K562 (cell line): ENCODE measurements around the gene C11orf54. TPM values are rescaled to one million over a fixed set of nuclear protein-coding genes. Genes with fewer than 3 reads are reported as not detected.

Experiments
- ATF3 ChIP-seq, 2 experiments: fragments of 450-650 bp in 1 of 2; sonication (generic) in 1 of 2; formaldehyde crosslinking in 1 of 2; IDR thresholded peaks in 1 of 2; conservative IDR thresholded peaks in 1 of 2; 2 replicates each; pipeline versions ENCODE4 v1.6.1 to v1.8.1; 2016 to 2023; ENCODE audit warnings: mild to moderate bottlenecking in 2 of 2, moderate library complexity in 2 of 2, inconsistent platforms in 1 of 2, missing genetic modification reagents in 1 of 2
- CXXC5 ChIP-seq: fragments of 250-450 bp; sonication (Bioruptor Pico); IDR thresholded peaks from 2 replicates; pipeline ENCODE4 v1.8.0; 2022; ENCODE audit warnings: inconsistent platforms, mild to moderate bottlenecking, moderate library complexity
- EP300 ChIP-seq: IDR thresholded peaks from 2 replicates; pipeline ENCODE4 v1.6.1; 2012; ENCODE audit warnings: low read length, improper control_type of control experiment
- FOXJ2 ChIP-seq: fragments of 200-800 bp; sonication (Bioruptor generic); IDR thresholded peaks from 2 replicates; pipeline ENCODE4 v1.6.1; 2016; ENCODE audit warnings: missing genetic modification characterization, missing compliant biosample characterization
- GTF2F1 ChIP-seq: IDR thresholded peaks from 2 replicates; pipeline ENCODE4 v1.6.1; 2011; ENCODE audit warnings: low read depth, low read length, improper control_type of control experiment
- NEUROD1 ChIP-seq: fragments of 150-350 bp; IDR thresholded peaks from 2 replicates; pipeline ENCODE4 v1.6.1; 2014; ENCODE audit warnings: borderline replicate concordance, low read length, low read depth; ENCODE audit not compliant: partially characterized antibody
- NFE2L1 ChIP-seq: fragments of 450-650 bp; IDR thresholded peaks from 2 replicates; pipeline ENCODE4 v1.6.1; 2016; ENCODE audit warnings: missing genetic modification characterization, low read depth, mild to moderate bottlenecking, missing compliant biosample characterization, moderate library complexity, borderline replicate concordance
- POLR2AphosphoS5 ChIP-seq: IDR thresholded peaks from 2 replicates; pipeline ENCODE4 v1.6.1; 2011; ENCODE audit warnings: mild to moderate bottlenecking, low read depth, low read length, moderate library complexity; ENCODE audit not compliant: control insufficient read depth, insufficient read depth
- SMAD3 ChIP-seq: fragments of 450-650 bp; formaldehyde crosslinking; conservative IDR thresholded peaks from 2 replicates; pipeline ENCODE4 v1.4.0; 2020; ENCODE audit warnings: mild to moderate bottlenecking
- SMAD4 ChIP-seq: fragments of 250-450 bp; sonication (Bioruptor Pico); conservative IDR thresholded peaks from 2 replicates; pipeline ENCODE4 v1.8.0; 2021; ENCODE audit warnings: inconsistent platforms, mild to moderate bottlenecking, moderate library complexity
- SMARCA4 ChIP-seq: fragments of 450-650 bp; IDR thresholded peaks from 2 replicates; pipeline ENCODE4 v1.6.1; 2016
- SRF ChIP-seq, 2 experiments: fragments of 250-450, 450-650 bp in 1 of 2; sonication (Bioruptor Pico) in 1 of 2; sonication (generic) in 1 of 2; formaldehyde crosslinking; IDR thresholded peaks; 2 replicates each; pipeline versions ENCODE4 v1.5.0 to v1.5.1; 2020 to 2022; ENCODE audit warnings: mild to moderate bottlenecking in 1 of 2, missing genetic modification reagents in 1 of 2
- SRSF7 ChIP-seq: fragments of 200-400 bp; formaldehyde crosslinking; optimal IDR thresholded peaks from 2 replicates; pipeline ENCODE3; 2017; ENCODE audit warnings: mild to moderate bottlenecking, low read depth, low read length
- TEAD1 ChIP-seq, 2 experiments: fragments of 450-650 bp in 1 of 2; sonication (generic) in 1 of 2; formaldehyde crosslinking; IDR thresholded peaks; 2 replicates each; pipeline versions ENCODE4 v1.4.0 to v1.8.0; 2020 to 2022; ENCODE audit warnings: mild to moderate bottlenecking in 2 of 2, missing genetic modification reagents in 1 of 2
- TEAD4 ChIP-seq, 2 experiments: sonication (generic) in 1 of 2; formaldehyde crosslinking in 1 of 2; IDR thresholded peaks; 2 replicates each; pipeline versions ENCODE4 v1.6.1 to v1.8.0; 2012 to 2022; ENCODE audit warnings: borderline replicate concordance in 1 of 2, inconsistent platforms in 1 of 2, low read length in 1 of 2, mild to moderate bottlenecking in 1 of 2, missing genetic modification reagents in 1 of 2
- TRIM24 ChIP-seq, 2 experiments: fragments of 450-650 bp; IDR thresholded peaks; 2 replicates each; pipeline ENCODE4 v1.6.1; 2016
- YY1 ChIP-seq, 3 experiments: IDR thresholded peaks; 2 replicates each; pipeline ENCODE4 v1.6.1; 2011; ENCODE audit warnings: low read length in 2 of 3, mild to moderate bottlenecking in 2 of 3, moderate library complexity in 2 of 3, borderline replicate concordance in 1 of 3, control low read depth in 1 of 3, low read depth in 1 of 3; ENCODE audit not compliant: insufficient read depth in 3 of 3, insufficient replicate concordance in 2 of 3, control insufficient read depth in 1 of 3, insufficient read length in 1 of 3; ENCODE audit errors: extremely low read depth in 1 of 3
- ZBTB9 ChIP-seq: fragments of 450-650 bp; formaldehyde crosslinking; IDR thresholded peaks from 2 replicates; pipeline ENCODE4 v1.4.0; 2020; ENCODE audit warnings: mild to moderate bottlenecking, moderate library complexity
- ZC3H11A ChIP-seq: IDR thresholded peaks from 2 replicates; pipeline ENCODE4 v1.6.1; 2012; ENCODE audit warnings: low read depth, low read length, improper control_type of control experiment
- ZNF239 ChIP-seq: fragments of 250-450 bp; sonication (Bioruptor Pico); IDR thresholded peaks from 2 replicates; pipeline ENCODE4 v1.4.0; 2020; ENCODE audit warnings: mild to moderate bottlenecking
- ZNF449 ChIP-seq: fragments of 250-450 bp; sonication (Bioruptor Pico); IDR thresholded peaks from 2 replicates; pipeline ENCODE4 v1.8.0; 2022; ENCODE audit warnings: moderate library complexity, mild to moderate bottlenecking, inconsistent platforms
- ZNF766 ChIP-seq: fragments of 200-800 bp; sonication (Bioruptor generic); conservative IDR thresholded peaks from 2 replicates; pipeline ENCODE4 v1.6.1; 2016; ENCODE audit warnings: missing genetic modification characterization, missing compliant biosample characterization
- polyA plus RNA-seq, 8 experiments: library from polyadenylated mRNA; depleted of rRNA in 4 of 8; stranded (reverse) in 5 of 8; unstranded in 3 of 8; fragments of >200 nt; fragmentation: Nextera tagmentation in 2 of 8; fragmentation: Illumina TruSeq in 1 of 8; extraction: Ambion mirVana in 2 of 8; extraction: Trizol in 1 of 8; gene quantifications; 2 replicates each; pipeline versions ENCODE4 v1.2.1 to v1.2.3, GENCODE V29; 2011 to 2014; ENCODE audit warnings: inconsistent platforms in 1 of 8, missing spikeins in 1 of 8
- total RNA-seq, 7 experiments: library from RNA; depleted of rRNA in 6 of 7; stranded (reverse); fragments of >200 nt in 6 of 7; fragmentation: Illumina TruSeq in 2 of 7; extraction: Trizol in 2 of 7; gene quantifications; 2 replicates each; pipeline versions ENCODE4 v1.2.1 to v1.2.3, GENCODE V29; 2011 to 2021; ENCODE audit warnings: low replicate concordance in 1 of 7

Gene C11orf54
- total and polyA plus RNA-seq, 9 of the 15 experiments (the other 6 are each of a cell fraction or from before 2014, with no cell fraction given) = 13.4 to 33.0 (median 23.1) TPM

- TF ChIP-seq POLR2AphosphoS5 (peak; percentile 84), ZNF239 (CRISPR knock-in tag) (peak; percentile 71), GTF2F1 (no peak), CXXC5 (peak; percentile 74), ZBTB9 (CRISPR knock-in tag) (peak; percentile 86), NFE2L1 (tag) (peak; percentile 32; the same call in 1 of the 2 replicates), ATF3 (IDR thresholded peaks at IDR 0.05) (peak; percentile 92), ATF3 (CRISPR knock-in tag; conservative IDR thresholded peaks at IDR 0.05) (peak; percentile 52; the same call in 1 of the 2 replicates), ZC3H11A (no peak), YY1 (IDR thresholded peaks at IDR 0.05; ENCODE audit: borderline replicate concordance in 1 of 3, control insufficient read depth in 1 of 3, extremely low read depth in 1 of 3, insufficient read depth in 3 of 3, insufficient read length in 1 of 3, insufficient replicate concordance in 2 of 3, low read depth in 1 of 3, low read length in 2 of 3) (peak in 1 of 3 experiments; percentile 69), SRF (CRISPR knock-in tag; IDR thresholded peaks at IDR 0.05) (peak in 1 of 2 experiments; percentile 83; a peak in 1 of 4 replicates), TEAD4 (IDR thresholded peaks at IDR 0.05; ENCODE audit: low read length) (peak; percentile 96), TEAD4 (CRISPR knock-in tag; IDR thresholded peaks at IDR 0.05; ENCODE audit: borderline replicate concordance) (no peak), SMAD4 (CRISPR knock-in tag) (peak; percentile 96), SMARCA4 (peak; percentile 99), FOXJ2 (tag) (no peak; the same call in 1 of the 2 replicates), TRIM24 (IDR thresholded peaks at IDR 0.05) (peak; percentile 88 to 92), SMAD3 (CRISPR knock-in tag) (peak; percentile 81), ZNF449 (CRISPR knock-in tag) (0 out of 2 replicates have a peak, but pooled peaks have one; percentile 24), ZNF766 (CRISPR knock-in tag) (peak; percentile 91), SRSF7 (no peak), NEUROD1 (peak; percentile 77), EP300 (peak; percentile 99), TEAD1 (CRISPR knock-in tag; IDR thresholded peaks at IDR 0.05) (peak in 1 of 2 experiments; percentile 86; a peak in 2 of 4 replicates)
These were observed 23.4 kb upstream of the C11orf54 start (continued) for GRCh38 chr11:93718057-93718563.
